ENCODE measurements around the gene ANKLE1.

Gene ANKLE1

GRCh38 chr19:17325133-17325532 lies 43.4 kb downstream of the ANKLE1 start:
- DNase-seq = peak in 2 of 56 donors; percentile 11 to 28

GRCh38 chr19:17325881-17326594 lies 44.3 kb downstream of the ANKLE1 start:
- peak in 49 of 56 donors; percentile 5 to 89 (median 53) for DNase-seq

- no peak for DNase-seq
These were observed 44.9 kb downstream of the ANKLE1 start for GRCh38 chr19:17326595-17326966.

- DNase-seq = no peak
These were observed 45.5 kb downstream of the ANKLE1 start for GRCh38 chr19:17327068-17327653.

GRCh38 chr19:17327654-17328516 lies 46.2 kb downstream of the ANKLE1 start:
- DNase-seq = peak in 3 of 56 donors; percentile 18 to 25 (median 20)

- DNase-seq = no peak
These were observed 47.0 kb downstream of the ANKLE1 start for GRCh38 chr19:17328517-17329365.

- DNase-seq = no peak
These were observed 47.9 kb downstream of the ANKLE1 start for GRCh38 chr19:17329366-17330261.

GRCh38 chr19:17330262-17331044 lies 48.8 kb downstream of the ANKLE1 start:
- DNase-seq = no peak

- DNase-seq = no peak
These were observed 49.4 kb downstream of the ANKLE1 start for GRCh38 chr19:17331045-17331558.

- DNase-seq = no peak
These were observed 50.6 kb downstream of the ANKLE1 start for GRCh38 chr19:17332360-17332676.

- peak in 7 of 56 donors; percentile 6 to 43 (median 22) for DNase-seq
These were observed 51.2 kb downstream of the ANKLE1 start for GRCh38 chr19:17332677-17333581.

GRCh38 chr19:17333611-17334413 lies 52.1 kb downstream of the ANKLE1 start:
- DNase-seq = peak in 13 of 56 donors; percentile 14 to 52 (median 30)

GRCh38 chr19:17334414-17335409 lies 53.0 kb downstream of the ANKLE1 start, which contains the start of gene ANO8:
Gene ANO8 (minus strand): TSS chr19:17334855. CDS start chr19:17334670, 185 bp downstream.
- DNase-seq = peak in 55 of 56 donors; percentile 60 to 97 (median 90)

- no peak for DNase-seq
These were observed 53.9 kb downstream of the ANKLE1 start for GRCh38 chr19:17335575-17335974.
